ENCODE measurements around the gene CMYA5. TPM values are rescaled to one million over a fixed set of nuclear protein-coding genes. Genes with fewer than 3 reads are reported as not detected.

CMYA5 gene
- total and polyA plus RNA-seq, 9 of the 15 experiments (the other 6 are each of a cell fraction or from before 2014, with no cell fraction given): 0.18 to 1.1 (median 0.32) TPM

DNA sequence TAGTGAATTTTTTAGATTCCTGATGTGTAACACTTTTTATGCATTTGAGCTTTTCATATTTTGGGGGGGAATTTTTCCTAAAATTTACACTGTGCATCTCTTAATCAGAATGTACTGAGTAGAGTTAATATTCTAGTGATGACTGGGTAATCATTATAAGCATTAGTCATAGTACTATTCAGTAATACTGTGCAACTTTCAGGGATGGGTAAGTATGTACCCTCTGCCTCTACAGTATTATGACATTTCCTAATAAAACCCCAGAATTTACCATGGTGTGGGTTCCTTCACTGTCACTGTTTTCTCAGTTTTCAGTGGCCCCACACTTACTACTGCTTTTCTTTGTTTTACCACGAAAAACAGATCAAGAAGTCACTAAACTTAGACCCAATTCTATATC is 2.8 kb upstream of the CMYA5 start:
- ChIA-PET POLR2A (interaction anchor here (1.0 kb wide), 1 partner anchor 12 kb away, joined by 4 read pairs; no protein-coding TSS in a partner anchor), CTCF (ENCODE audit: low intra/inter-chr PET ratio) (no interaction called here)
- no peaks in the 10 kb centered on the region for H3K27me3 ChIP-seq (ENCODE audit: control insufficient read depth in 2 of 2, insufficient read depth in 2 of 2, low read length in 2 of 2)
- no peaks in the 10 kb centered on the region; a peak in 2 of 5 replicates for H3K4me1 ChIP-seq (replicated peaks in 1 of 2; ENCODE audit: control insufficient read depth in 2 of 2, insufficient read depth in 2 of 2, low read length in 2 of 2)
- no peak for FAIRE-seq
- H4K20me1 ChIP-seq (replicated peaks; ENCODE audit: control insufficient read depth, insufficient read depth, low read length): no peaks in the 10 kb centered on the region
- intact Hi-C loops (cut with micrococcal nuclease): no loop called here
- H2AFZ ChIP-seq (ENCODE audit: low read depth, low read length): no peak overlapping the region
- no peak overlapping the region for H3K4me2 ChIP-seq (ENCODE audit: insufficient read depth, low read length)
- H3K9ac ChIP-seq (ENCODE audit: insufficient read depth in 1 of 2, low read depth in 2 of 2, low read length in 2 of 2): no peak overlapping the region
- 90% methylated on average over 1 of the region's 1 CpG for WGBS (ENCODE audit: insufficient coverage, low coverage, missing lambda C conversion rate)
- H3K9me3 ChIP-seq (replicated peaks; ENCODE audit: control insufficient read depth, insufficient read depth, low read depth, low read length): no peaks in the 10 kb centered on the region
- no peak overlapping the region for H3K27ac ChIP-seq (ENCODE audit: extremely low read depth, low read depth, low read length)
- ATAC-seq: no peak
- H3K9me1 ChIP-seq (ENCODE audit: control insufficient read depth, insufficient read depth, low read length): no peaks in the 10 kb centered on the region
- in situ Hi-C loops (cut with MboI): no loop called here
- H3K36me3 ChIP-seq (ENCODE audit: control insufficient read depth, insufficient read depth, low read length): peaks cover 52% of the 10 kb centered on the region
- H3K4me3 ChIP-seq: no peak overlapping the region
- no peaks in the 10 kb centered on the region for H3K79me2 ChIP-seq (ENCODE audit: control insufficient read depth, insufficient read depth, low read length)
- TF ChIP-seq CBFA2T3 (IDR thresholded peaks at IDR 0.05) (no peak), HNRNPL (IDR thresholded peaks at IDR 0.05; ENCODE audit: low read depth, low read length) (no peak), FOXA1 (IDR thresholded peaks at IDR 0.05; ENCODE audit: borderline replicate concordance) (no peak), XRCC4 (IDR thresholded peaks at IDR 0.05; ENCODE audit: extremely low read depth, insufficient read depth, insufficient read length) (no peak), ZNF24 (IDR thresholded peaks at IDR 0.05) (no peak), TCF7 (IDR thresholded peaks at IDR 0.05; ENCODE audit: borderline replicate concordance) (no peak), HMG20B (CRISPR knock-in tag; IDR thresholded peaks at IDR 0.05) (no peak), TAF1 (IDR thresholded peaks at IDR 0.05; ENCODE audit: control insufficient read depth, extremely low read depth, insufficient read depth, low read length, severe bottlenecking) (no peak)
- TF ChIP-seq, protein P1, sequence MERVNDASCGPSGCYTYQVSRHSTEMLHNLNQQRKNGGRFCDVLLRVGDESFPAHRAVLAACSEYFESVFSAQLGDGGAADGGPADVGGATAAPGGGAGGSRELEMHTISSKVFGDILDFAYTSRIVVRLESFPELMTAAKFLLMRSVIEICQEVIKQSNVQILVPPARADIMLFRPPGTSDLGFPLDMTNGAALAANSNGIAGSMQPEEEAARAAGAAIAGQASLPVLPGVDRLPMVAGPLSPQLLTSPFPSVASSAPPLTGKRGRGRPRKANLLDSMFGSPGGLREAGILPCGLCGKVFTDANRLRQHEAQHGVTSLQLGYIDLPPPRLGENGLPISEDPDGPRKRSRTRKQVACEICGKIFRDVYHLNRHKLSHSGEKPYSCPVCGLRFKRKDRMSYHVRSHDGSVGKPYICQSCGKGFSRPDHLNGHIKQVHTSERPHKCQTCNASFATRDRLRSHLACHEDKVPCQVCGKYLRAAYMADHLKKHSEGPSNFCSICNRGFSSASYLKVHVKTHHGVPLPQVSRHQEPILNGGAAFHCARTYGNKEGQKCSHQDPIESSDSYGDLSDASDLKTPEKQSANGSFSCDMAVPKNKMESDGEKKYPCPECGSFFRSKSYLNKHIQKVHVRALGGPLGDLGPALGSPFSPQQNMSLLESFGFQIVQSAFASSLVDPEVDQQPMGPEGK (CRISPR knock-in tag; IDR thresholded peaks at IDR 0.05; ENCODE audit: borderline replicate concordance): no peak
- TF ChIP-seq, protein P2, sequence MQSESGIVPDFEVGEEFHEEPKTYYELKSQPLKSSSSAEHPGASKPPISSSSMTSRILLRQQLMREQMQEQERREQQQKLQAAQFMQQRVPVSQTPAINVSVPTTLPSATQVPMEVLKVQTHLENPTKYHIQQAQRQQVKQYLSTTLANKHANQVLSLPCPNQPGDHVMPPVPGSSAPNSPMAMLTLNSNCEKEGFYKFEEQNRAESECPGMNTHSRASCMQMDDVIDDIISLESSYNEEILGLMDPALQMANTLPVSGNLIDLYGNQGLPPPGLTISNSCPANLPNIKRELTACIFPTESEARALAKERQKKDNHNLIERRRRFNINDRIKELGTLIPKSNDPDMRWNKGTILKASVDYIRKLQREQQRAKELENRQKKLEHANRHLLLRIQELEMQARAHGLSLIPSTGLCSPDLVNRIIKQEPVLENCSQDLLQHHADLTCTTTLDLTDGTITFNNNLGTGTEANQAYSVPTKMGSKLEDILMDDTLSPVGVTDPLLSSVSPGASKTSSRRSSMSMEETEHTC (IDR thresholded peaks at IDR 0.05): no peak
- TF ChIP-seq, protein P3, sequence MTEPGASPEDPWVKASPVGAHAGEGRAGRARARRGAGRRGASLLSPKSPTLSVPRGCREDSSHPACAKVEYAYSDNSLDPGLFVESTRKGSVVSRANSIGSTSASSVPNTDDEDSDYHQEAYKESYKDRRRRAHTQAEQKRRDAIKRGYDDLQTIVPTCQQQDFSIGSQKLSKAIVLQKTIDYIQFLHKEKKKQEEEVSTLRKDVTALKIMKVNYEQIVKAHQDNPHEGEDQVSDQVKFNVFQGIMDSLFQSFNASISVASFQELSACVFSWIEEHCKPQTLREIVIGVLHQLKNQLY (CRISPR knock-in tag; conservative IDR thresholded peaks at IDR 0.05): no peak
- no peak for DNase-seq (ENCODE audit: extremely low read depth in 1 of 4, low spot score in 3 of 4)
- BruUV-seq (replicated peaks): no TSS peak

Data from K562 (cell line).